ENCODE data around the gene UNC5A. TPM values are rescaled to one million over a fixed set of nuclear protein-coding genes. Genes with fewer than 3 reads are reported as not detected.

The UNC5A gene
- total RNA-seq, 4 donors from 2014 or later, result not detected

- H3K27me3 ChIP-seq, result no peaks in the 10 kb centered on the region
- H3K4me3 ChIP-seq, result no peak overlapping the region
- H3K4me1 ChIP-seq, result no peaks in the 10 kb centered on the region
- no peaks in the 10 kb centered on the region for H3K36me3 ChIP-seq
- DNase-seq (ENCODE audit: low spot score in 2 of 2), result no peak
- WGBS, 2 donors, result 87% methylated on average over 27 of the region's 27 CpGs
- H3K27ac ChIP-seq, result no peak overlapping the region
- no peaks in the 10 kb centered on the region for H3K9me3 ChIP-seq
- TF ChIP-seq POLR2A (IDR thresholded peaks at IDR 0.05), result no peak
- no peak for TF ChIP-seq EP300 (IDR thresholded peaks at IDR 0.05)
- TF ChIP-seq, protein P1, sequence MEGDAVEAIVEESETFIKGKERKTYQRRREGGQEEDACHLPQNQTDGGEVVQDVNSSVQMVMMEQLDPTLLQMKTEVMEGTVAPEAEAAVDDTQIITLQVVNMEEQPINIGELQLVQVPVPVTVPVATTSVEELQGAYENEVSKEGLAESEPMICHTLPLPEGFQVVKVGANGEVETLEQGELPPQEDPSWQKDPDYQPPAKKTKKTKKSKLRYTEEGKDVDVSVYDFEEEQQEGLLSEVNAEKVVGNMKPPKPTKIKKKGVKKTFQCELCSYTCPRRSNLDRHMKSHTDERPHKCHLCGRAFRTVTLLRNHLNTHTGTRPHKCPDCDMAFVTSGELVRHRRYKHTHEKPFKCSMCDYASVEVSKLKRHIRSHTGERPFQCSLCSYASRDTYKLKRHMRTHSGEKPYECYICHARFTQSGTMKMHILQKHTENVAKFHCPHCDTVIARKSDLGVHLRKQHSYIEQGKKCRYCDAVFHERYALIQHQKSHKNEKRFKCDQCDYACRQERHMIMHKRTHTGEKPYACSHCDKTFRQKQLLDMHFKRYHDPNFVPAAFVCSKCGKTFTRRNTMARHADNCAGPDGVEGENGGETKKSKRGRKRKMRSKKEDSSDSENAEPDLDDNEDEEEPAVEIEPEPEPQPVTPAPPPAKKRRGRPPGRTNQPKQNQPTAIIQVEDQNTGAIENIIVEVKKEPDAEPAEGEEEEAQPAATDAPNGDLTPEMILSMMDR (IDR thresholded peaks at IDR 0.05), result no peak
Measured at GRCh38 chr5:176888016-176888864, 77.9 kb downstream of the UNC5A start.

GRCh38 chr5:176888865-176889165 lies 78.5 kb downstream of the UNC5A start:
- Histone ChIP-seq H3K4me1 (no peaks in the 10 kb centered on the region), H3K36me3 (no peaks in the 10 kb centered on the region), H3K4me3 (no peak overlapping the region), H3K27ac (no peak overlapping the region), H3K9me3 (no peaks in the 10 kb centered on the region), H3K27me3 (no peaks in the 10 kb centered on the region)
- DNase-seq (ENCODE audit: low spot score in 2 of 2), result no peak
- TF ChIP-seq, protein P1 (IDR thresholded peaks at IDR 0.05), result no peak
- TF ChIP-seq EP300 (IDR thresholded peaks at IDR 0.05) (no peak), POLR2A (IDR thresholded peaks at IDR 0.05) (no peak)
- WGBS, 2 donors, result 79 to 90% methylated on average over 1 of the region's 1 CpG

DNA sequence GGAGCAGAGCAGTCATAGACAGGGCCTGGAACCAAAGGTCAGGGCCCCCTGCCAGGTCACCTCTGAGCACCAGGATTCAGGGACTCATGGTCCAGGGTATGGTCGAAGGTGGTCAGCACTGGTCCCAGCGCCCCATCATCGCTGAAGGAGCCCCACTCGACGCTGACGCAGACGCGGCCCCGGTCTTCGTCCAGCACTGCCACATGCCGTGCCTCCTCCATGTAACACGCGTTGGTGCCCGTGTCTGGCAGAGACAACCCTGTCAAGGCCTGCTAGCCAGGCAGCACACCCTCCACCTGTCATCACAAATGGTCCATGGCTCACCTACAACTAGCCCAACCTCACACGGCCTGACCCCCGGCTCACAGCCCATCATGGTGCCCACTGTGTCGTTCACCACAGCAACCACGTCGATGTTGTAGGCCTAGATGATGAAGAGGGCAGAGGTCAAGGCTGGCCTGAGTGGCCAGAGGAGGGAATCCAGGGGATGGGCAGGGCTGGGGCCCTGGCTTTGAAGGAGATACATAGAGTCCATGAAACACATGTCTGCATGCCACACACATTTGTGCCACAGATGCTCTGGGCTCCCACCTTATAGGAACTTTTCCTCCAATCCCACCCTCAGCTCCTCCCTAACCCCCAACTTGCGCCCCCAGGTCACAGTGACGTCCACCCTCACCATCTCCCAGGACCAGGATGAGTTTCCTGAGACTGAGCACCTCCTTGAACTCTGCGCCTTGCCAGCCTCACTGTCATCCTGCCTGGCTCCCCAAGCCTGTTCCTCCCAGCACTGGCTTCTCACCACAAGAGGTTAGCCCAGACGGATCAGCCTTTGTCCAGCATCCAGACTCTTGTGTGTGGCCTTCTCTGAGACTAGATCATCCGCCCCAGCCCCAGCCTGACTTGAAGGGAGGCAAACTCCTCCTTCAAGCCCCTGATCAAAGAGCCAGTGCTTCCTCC lies 79.2 kb downstream of the UNC5A start:
- no peak overlapping the region for H3K27ac ChIP-seq
- H3K9me3 ChIP-seq, result no peaks in the 10 kb centered on the region
- no peaks in the 10 kb centered on the region for H3K36me3 ChIP-seq
- H3K4me1 ChIP-seq, result no peaks in the 10 kb centered on the region
- no peak overlapping the region for H3K4me3 ChIP-seq
- no peak for DNase-seq (ENCODE audit: low spot score in 2 of 2)
- WGBS, 2 donors, result 93% methylated on average over 20 to 24 of the region's 24 CpGs
- no peaks in the 10 kb centered on the region for H3K27me3 ChIP-seq
- no peak for TF ChIP-seq POLR2A (IDR thresholded peaks at IDR 0.05)
- no peak for TF ChIP-seq EP300 (IDR thresholded peaks at IDR 0.05)
- TF ChIP-seq, protein P1 (IDR thresholded peaks at IDR 0.05), result no peak

DNA sequence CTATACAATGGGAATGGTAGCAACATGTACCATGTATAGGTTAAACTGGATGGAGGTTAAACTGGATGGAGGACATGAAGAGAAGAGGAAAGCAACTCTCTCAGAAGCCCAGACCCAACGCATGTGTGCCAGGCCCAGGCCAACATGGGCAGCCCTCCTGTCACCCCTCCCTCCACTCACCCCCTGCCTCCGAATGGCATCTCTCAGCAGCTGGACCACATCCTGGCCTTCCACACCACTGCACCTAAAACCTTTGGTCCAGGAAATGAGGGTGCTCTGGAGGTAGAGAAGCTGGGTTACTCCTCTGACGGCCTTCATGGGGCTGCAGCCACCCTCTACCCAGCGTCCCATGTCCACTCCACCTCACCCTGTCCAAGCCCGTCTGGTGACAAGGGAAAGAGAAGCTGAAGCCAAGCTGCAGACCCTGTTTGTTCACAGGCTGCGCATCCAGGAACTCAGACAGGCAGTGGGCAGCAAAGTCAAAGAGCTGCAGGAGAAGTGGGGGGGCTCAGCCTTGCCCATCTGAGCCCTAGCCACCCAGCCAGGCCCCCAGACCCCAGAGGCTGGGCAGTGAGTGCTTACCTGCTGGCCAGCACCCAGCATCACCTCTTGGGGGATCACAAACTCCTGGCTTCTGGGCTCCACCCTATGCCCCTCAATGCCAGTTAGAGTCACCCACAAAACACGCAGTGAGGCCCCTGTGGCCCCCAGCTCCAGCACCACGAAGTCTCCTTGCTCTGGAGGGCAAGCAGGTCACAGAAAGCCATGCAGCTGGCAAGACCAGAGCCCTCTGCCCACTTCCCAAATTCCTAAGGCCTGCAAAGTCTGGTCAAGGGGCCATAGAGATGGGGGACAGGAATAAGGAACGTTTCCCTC lies 80.3 kb downstream of the UNC5A start:
- no peak overlapping the region for H3K27ac ChIP-seq
- H3K36me3 ChIP-seq, result no peaks in the 10 kb centered on the region
- DNase-seq (ENCODE audit: low spot score in 2 of 2), result no peak
- no peaks in the 10 kb centered on the region for H3K9me3 ChIP-seq
- no peaks in the 10 kb centered on the region for H3K27me3 ChIP-seq
- TF ChIP-seq EP300 (IDR thresholded peaks at IDR 0.05), result no peak
- TF ChIP-seq, protein P1 (IDR thresholded peaks at IDR 0.05), result no peak
- no peak for TF ChIP-seq POLR2A (IDR thresholded peaks at IDR 0.05)
- H3K4me3 ChIP-seq, result no peak overlapping the region
- H3K4me1 ChIP-seq, result no peaks in the 10 kb centered on the region
- 80 to 83% methylated on average over 9 of the region's 9 CpGs for WGBS, 2 donors
